HepG2 (cell line): ENCODE results near the gene SNAP91. TPM values are rescaled to one million over a fixed set of nuclear protein-coding genes. Genes with fewer than 3 reads are reported as not detected.

ENCODE experiments used
- ATAC-seq: fragments of 200-7000 bp; cut with Tn5 transposase; 3 replicates; pipeline ENCODE4 v1.9.1; 2020; ENCODE audit warnings: mild to moderate bottlenecking, moderate library complexity
- BruUV-seq: library from RNA; stranded (reverse); fragments of 400-500 nt; replicated peaks from 2 replicates; lab custom pipeline; 2021; lab: Mats Ljungman, UMichigan
- CTCF ChIA-PET: fragments of 300-600 bp; formaldehyde crosslinking; extraction: SDS; loops from one replicate; lab custom pipeline; 2021; ENCODE audit warnings: low total read pairs, inconsistent platforms, low intra/inter-chr PET ratio; lab: Yijun Ruan, JAX
- POLR2A ChIA-PET: fragments of 350-600 bp; sonication (Branson Sonifier 250); formaldehyde crosslinking; loops from one replicate; lab custom pipeline; 2020; ENCODE audit warnings: antibody characterized with exemption, inconsistent platforms; lab: Yijun Ruan, JAX
- DNase-seq: peaks from one replicate; pipeline ENCODE4 v3.0.0-alpha.2; 2015; ENCODE audit warnings: low spot score
- FAIRE-seq: peaks from 3 replicates; lab custom pipeline; 2011; peaks lifted over from hg19 to GRCh38; lab: Jason Lieb, UNC
- H2AFZ ChIP-seq: one replicate; pipeline ENCODE4 v1.6.1; 2011; ENCODE audit warnings: low read length, inconsistent platforms
- H3K27ac ChIP-seq: fragments of 300-600 bp; 3 replicates; pipeline ENCODE4 v1.8.0; 2011; ENCODE audit warnings: mixed run types, mild to moderate bottlenecking, mixed read lengths, low read length, inconsistent platforms; ENCODE audit not compliant: insufficient read depth; ENCODE audit errors: extremely low read length
- H3K27me3 ChIP-seq, 2 experiments: fragments of 200-600 bp in 1 of 2; 2 replicates in 1 of 2; 3 replicates in 1 of 2; pipeline versions ENCODE4 v1.6.0 to v1.8.0; 2011; ENCODE audit warnings: low read length in 2 of 2, mild to moderate bottlenecking in 2 of 2, moderate library complexity in 2 of 2, inconsistent platforms in 1 of 2; ENCODE audit not compliant: insufficient read depth in 2 of 2, control insufficient read depth in 1 of 2
- H3K36me3 ChIP-seq, 2 experiments: fragments of 200-600 bp in 1 of 2; replicated peaks in 1 of 2; 2 replicates in 1 of 2; 3 replicates in 1 of 2; pipeline versions ENCODE4 v1.5.1 to v1.8.0; 2011; ENCODE audit warnings: low read length in 2 of 2, inconsistent platforms in 1 of 2; ENCODE audit not compliant: insufficient read depth in 2 of 2, control insufficient read depth in 1 of 2
- H3K4me1 ChIP-seq: 2 replicates; pipeline ENCODE4 v1.5.1; 2012; ENCODE audit warnings: low read length, inconsistent platforms; ENCODE audit not compliant: insufficient read depth
- H3K4me2 ChIP-seq: 2 replicates; pipeline ENCODE4 v1.6.0; 2011; ENCODE audit warnings: low read depth, low read length, inconsistent platforms
- H3K4me3 ChIP-seq, 3 experiments: fragments of 200-600 bp in 1 of 3; sonication (generic), shearing (Covaris generic) in 1 of 3; replicated peaks in 1 of 3; 2 replicates each; pipeline ENCODE4 v1.5.1; 2011 to 2016; ENCODE audit warnings: low read length in 3 of 3, inconsistent platforms in 2 of 3, low read depth in 2 of 3, mild to moderate bottlenecking in 2 of 3, control low read depth in 1 of 3, mixed read lengths in 1 of 3; ENCODE audit not compliant: insufficient read depth in 1 of 3
- H3K79me2 ChIP-seq: one replicate; pipeline ENCODE4 v1.6.1; 2011; ENCODE audit warnings: low read length, inconsistent platforms; ENCODE audit not compliant: insufficient read depth
- H3K9ac ChIP-seq: 2 replicates; pipeline ENCODE4 v1.6.0; 2011; ENCODE audit warnings: mild to moderate bottlenecking, low read depth, low read length, inconsistent platforms; ENCODE audit not compliant: insufficient read depth
- H3K9me3 ChIP-seq: 2 replicates; pipeline ENCODE4 v1.5.1; 2012; ENCODE audit warnings: mild to moderate bottlenecking, low read length
- H4K20me1 ChIP-seq: 2 replicates; pipeline ENCODE4 v1.6.0; 2011; ENCODE audit warnings: inconsistent platforms, mild to moderate bottlenecking, low read length, moderate library complexity; ENCODE audit not compliant: insufficient read depth
- ATAD3A ChIP-seq: sonication (generic); formaldehyde crosslinking; IDR thresholded peaks from 2 replicates; pipeline ENCODE4 v1.4.0; 2020; ENCODE audit warnings: missing genetic modification reagents
- NCOA5 ChIP-seq: sonication (generic); formaldehyde crosslinking; IDR thresholded peaks from 2 replicates; pipeline ENCODE4 v1.4.0; 2020; ENCODE audit warnings: missing genetic modification reagents
- NFRKB ChIP-seq: fragments of 450-650 bp; IDR thresholded peaks from 2 replicates; pipeline ENCODE4 v1.6.1; 2017
- POLR2A ChIP-seq, 2 experiments: IDR thresholded peaks; 2 replicates each; pipeline ENCODE4 v1.6.1; 2011; ENCODE audit warnings: low read depth in 2 of 2, low read length in 2 of 2, mild to moderate bottlenecking in 1 of 2, moderate library complexity in 1 of 2; ENCODE audit not compliant: insufficient read depth in 1 of 2
- SMC3 ChIP-seq: IDR thresholded peaks from 2 replicates; pipeline ENCODE4 v1.6.1; 2011; ENCODE audit warnings: low read length, improper control_type of control experiment
- TMF1 ChIP-seq: sonication (generic); formaldehyde crosslinking; IDR thresholded peaks from 2 replicates; pipeline ENCODE4 v1.8.1; 2022; ENCODE audit warnings: low read depth, missing genetic modification reagents
- TOE1 ChIP-seq: sonication (generic); formaldehyde crosslinking; IDR thresholded peaks from 2 replicates; pipeline ENCODE4 v1.4.0; 2020; ENCODE audit warnings: mild to moderate bottlenecking, missing genetic modification reagents
- WGBS: methylation state at CpG from one replicate; pipeline ENCODE4 v1.1.6; 2017; ENCODE audit warnings: low lambda C conversion rate; 5-methylcytosine and 5-hydroxymethylcytosine counted together
- in situ Hi-C: cut with HindIII; loops from 2 replicates; pipeline ENCODE4 v1.10.0; 2017; ENCODE audit warnings: low pct_unique_long_range_greater_than_20kb; ENCODE audit not compliant: extremely low pct_ligation_motif_present
- intact Hi-C: fragments of 100-400 bp; cut with micrococcal nuclease; formaldehyde crosslinking; loops from one replicate; pipeline ENCODE4 v1.10.0; 2022; ENCODE audit not compliant: unreplicated experiment
- polyA plus RNA-seq, 8 experiments: library from polyadenylated mRNA; depleted of rRNA in 3 of 8; stranded (reverse) in 7 of 8; unstranded in 1 of 8; fragments of >200 nt; fragmentation: Illumina TruSeq in 4 of 8; extraction: Trizol in 4 of 8; gene quantifications; 2 replicates each; pipeline versions ENCODE4 v1.2.1 to v1.2.3, GENCODE V29; 2011 to 2016; ENCODE audit warnings: low read depth in 4 of 8, missing spikeins in 1 of 8, mixed read lengths in 1 of 8; ENCODE audit not compliant: insufficient read depth in 1 of 8
- total RNA-seq, 5 experiments: library from RNA; depleted of rRNA; stranded (reverse); fragments of >200 nt; fragmentation: Illumina TruSeq; extraction: Trizol; gene quantifications; 2 replicates each; pipeline ENCODE4 v1.2.3, GENCODE V29; 2016; ENCODE audit warnings: low read depth in 1 of 5
- TF ChIP-seq, protein P1 (sequence below), 2 experiments: IDR thresholded peaks; 2 replicates each; pipeline ENCODE4 v1.6.1; 2011 to 2012; ENCODE audit warnings: low read length in 2 of 2, borderline replicate concordance in 1 of 2, low read depth in 1 of 2, mild to moderate bottlenecking in 1 of 2, moderate library complexity in 1 of 2

The SNAP91 gene
- total and polyA plus RNA-seq, 2 of the 13 experiments (the other 11 are each of a cell fraction or from before 2014, with no cell fraction given) = not detected

DNA sequence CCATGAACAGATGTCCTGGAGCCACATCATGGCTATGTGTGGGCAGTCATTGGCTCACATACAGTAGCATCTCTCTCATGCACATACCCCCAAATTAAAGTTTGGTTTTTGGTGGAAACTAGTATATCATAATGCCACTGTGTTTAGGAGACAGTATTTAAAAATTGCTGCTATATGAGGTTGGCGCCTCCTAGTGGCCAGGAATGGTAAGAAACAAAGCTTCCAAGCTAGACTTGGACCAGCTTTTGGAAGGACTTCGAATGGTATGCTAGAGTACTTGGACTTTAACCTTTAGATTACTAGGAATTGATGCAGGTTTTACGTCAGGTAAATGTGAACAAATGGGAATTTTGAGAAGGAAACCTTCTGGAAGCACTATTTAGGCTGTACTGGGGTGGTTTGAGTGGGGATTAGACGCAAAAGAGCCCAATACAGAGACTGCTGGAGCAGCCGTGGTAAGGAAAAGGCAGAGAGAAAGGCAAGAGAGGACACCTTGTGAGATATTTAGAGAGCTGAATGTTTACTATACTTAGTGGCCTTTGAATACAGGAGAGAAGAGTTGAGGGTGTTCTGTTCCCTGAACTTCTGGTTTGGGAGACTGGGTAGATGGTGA is 172.8 kb downstream of the SNAP91 start (continued):
- TF ChIP-seq NCOA5 (CRISPR knock-in tag) (no peak), TOE1 (CRISPR knock-in tag) (no peak), TMF1 (CRISPR knock-in tag) (no peak), SMC3 (peak; percentile 18; the same call in 1 of the 2 replicates), NFRKB (no peak), POLR2A (IDR thresholded peaks at IDR 0.05; ENCODE audit: insufficient read depth in 1 of 2, low read depth in 2 of 2, low read length in 2 of 2) (no peak)

GRCh38 chr6:83518816-83519480 is 190.0 kb downstream of the SNAP91 start:
- no peaks in the 10 kb centered on the region for H4K20me1 ChIP-seq
- TF ChIP-seq ATAD3A (CRISPR knock-in tag) = no peak
- TF ChIP-seq, protein P1, sequence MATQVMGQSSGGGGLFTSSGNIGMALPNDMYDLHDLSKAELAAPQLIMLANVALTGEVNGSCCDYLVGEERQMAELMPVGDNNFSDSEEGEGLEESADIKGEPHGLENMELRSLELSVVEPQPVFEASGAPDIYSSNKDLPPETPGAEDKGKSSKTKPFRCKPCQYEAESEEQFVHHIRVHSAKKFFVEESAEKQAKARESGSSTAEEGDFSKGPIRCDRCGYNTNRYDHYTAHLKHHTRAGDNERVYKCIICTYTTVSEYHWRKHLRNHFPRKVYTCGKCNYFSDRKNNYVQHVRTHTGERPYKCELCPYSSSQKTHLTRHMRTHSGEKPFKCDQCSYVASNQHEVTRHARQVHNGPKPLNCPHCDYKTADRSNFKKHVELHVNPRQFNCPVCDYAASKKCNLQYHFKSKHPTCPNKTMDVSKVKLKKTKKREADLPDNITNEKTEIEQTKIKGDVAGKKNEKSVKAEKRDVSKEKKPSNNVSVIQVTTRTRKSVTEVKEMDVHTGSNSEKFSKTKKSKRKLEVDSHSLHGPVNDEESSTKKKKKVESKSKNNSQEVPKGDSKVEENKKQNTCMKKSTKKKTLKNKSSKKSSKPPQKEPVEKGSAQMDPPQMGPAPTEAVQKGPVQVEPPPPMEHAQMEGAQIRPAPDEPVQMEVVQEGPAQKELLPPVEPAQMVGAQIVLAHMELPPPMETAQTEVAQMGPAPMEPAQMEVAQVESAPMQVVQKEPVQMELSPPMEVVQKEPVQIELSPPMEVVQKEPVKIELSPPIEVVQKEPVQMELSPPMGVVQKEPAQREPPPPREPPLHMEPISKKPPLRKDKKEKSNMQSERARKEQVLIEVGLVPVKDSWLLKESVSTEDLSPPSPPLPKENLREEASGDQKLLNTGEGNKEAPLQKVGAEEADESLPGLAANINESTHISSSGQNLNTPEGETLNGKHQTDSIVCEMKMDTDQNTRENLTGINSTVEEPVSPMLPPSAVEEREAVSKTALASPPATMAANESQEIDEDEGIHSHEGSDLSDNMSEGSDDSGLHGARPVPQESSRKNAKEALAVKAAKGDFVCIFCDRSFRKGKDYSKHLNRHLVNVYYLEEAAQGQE (IDR thresholded peaks at IDR 0.05; ENCODE audit: borderline replicate concordance in 1 of 2, low read depth in 1 of 2, low read length in 2 of 2) = no peak
- no peak overlapping the region for H3K4me2 ChIP-seq
- H3K9ac ChIP-seq = no peak overlapping the region
- peaks cover 0 to 10% of the 10 kb centered on the region in 2 experiments; a peak in 1 of 5 replicates for H3K27me3 ChIP-seq
- in situ Hi-C loops (loop anchor here (25.0 kb wide), 1 partner anchor 1257 kb away; no protein-coding TSS in a partner anchor), intact Hi-C loops (loop anchor here (10.0 kb wide), 1 partner anchor 1264 kb away; no protein-coding TSS in a partner anchor)
- ChIA-PET CTCF (no interaction called here), POLR2A (no interaction called here)
- H3K4me1 ChIP-seq = no peaks in the 10 kb centered on the region
- no peaks in the 10 kb centered on the region for H3K9me3 ChIP-seq
- no peak overlapping the region for H2AFZ ChIP-seq
- no peak for ATAC-seq
- BruUV-seq = no TSS peak
- no peaks in the 10 kb centered on the region for H3K79me2 ChIP-seq
- H3K36me3 ChIP-seq = no peaks in the 10 kb centered on the region
- WGBS = under 1% methylated on average over 4 of the region's 4 CpGs
- FAIRE-seq = no peak
- H3K4me3 ChIP-seq = no peak overlapping the region
- DNase-seq = no peak
- no peak overlapping the region for H3K27ac ChIP-seq
